ENCODE data around the gene CERS2.

Gene CERS2

DNA sequence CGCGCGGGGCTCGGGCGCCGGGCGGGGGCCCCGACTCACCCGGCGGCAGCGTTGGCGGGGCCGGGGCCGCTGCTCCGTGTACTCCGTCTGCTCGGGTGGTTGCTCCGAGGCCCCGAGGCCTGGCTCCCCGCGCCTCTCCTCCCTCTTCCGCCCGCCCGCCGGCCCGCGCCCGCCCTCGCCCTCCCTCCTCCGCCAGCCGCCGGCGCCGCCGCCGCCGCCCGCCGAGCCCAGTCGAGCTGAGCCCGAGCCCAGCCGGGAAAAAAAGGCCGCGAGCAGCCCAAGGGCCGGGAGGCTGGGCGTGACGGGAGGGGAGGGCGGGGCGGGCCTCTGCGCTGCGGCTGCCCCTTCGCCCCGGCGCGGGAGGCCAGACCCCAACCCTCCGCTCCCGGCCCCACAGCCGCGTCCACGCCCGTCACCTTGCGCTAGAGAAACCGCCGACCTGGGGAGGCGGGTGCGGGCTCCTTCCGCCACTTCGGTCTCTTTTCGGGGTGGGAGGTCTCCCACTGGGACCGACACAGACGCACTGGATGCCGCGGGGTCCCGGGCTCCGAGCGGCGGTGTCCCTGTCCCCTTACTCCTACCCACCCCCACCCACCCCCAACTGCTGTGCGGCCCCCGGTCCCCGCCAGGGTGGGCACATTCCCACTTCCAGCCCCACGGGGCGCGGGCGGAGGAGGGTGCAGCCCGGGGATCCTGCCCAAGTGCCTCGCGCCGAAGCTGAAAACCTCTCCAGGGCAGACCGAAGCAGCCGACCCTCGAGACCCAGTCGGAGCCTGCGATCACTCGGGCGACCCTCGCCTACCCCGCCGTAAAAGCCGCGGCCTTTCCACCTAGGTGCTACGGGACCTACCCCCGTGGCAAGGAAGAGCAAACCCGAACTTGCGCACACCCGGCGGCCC is at the start of gene CERS2:
CERS2 (minus strand) TSS at position 256 of the 899 bp plus-strand sequence. CDS start 5,745 bp downstream, outside the sequence.
- DNase-seq (ENCODE audit: low read depth, low spot score) = no peak

GRCh38 chr1:151013518-151013917 is 38.9 kb upstream of the CERS2 start:
- no peak for DNase-seq (ENCODE audit: low read depth, low spot score)

DNA sequence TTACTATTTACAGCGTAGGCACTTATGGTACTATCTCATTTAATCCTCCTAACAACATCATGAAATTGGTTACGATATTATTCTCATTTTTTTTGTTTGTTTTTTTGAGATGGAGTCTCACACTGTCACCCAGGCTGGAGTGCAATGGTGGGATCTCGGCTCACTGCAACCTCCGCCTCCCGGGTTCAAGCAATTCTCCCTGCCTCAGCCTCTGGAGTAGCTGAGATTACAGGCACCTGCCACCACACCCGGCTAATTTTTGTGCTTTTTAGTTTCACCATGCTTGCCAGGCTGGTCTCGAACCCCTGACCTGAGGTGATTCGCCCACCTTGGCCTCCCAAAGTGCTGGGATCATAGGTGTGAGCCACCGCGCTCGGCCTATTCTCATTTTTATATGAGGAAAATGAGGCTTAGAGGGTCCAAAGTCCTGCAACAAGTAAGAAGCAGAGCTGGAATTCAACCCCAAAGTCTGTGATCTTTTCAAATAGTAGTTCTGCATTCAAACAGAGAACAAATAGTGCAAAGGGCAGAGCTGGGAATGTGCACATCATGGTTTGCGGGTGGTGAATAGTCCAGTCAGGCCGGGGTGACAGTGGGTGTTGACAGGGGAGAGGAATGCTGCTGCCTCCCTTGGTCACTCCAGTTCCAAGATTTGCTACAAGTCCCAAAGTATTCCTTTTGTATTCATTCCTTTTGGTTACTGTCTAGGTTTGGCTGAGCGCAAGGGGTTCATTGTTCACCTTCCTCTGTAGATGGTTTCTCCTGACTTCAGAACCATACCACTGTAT is 38.2 kb upstream of the CERS2 start:
- no peak for DNase-seq (ENCODE audit: low read depth, low spot score)

DNA sequence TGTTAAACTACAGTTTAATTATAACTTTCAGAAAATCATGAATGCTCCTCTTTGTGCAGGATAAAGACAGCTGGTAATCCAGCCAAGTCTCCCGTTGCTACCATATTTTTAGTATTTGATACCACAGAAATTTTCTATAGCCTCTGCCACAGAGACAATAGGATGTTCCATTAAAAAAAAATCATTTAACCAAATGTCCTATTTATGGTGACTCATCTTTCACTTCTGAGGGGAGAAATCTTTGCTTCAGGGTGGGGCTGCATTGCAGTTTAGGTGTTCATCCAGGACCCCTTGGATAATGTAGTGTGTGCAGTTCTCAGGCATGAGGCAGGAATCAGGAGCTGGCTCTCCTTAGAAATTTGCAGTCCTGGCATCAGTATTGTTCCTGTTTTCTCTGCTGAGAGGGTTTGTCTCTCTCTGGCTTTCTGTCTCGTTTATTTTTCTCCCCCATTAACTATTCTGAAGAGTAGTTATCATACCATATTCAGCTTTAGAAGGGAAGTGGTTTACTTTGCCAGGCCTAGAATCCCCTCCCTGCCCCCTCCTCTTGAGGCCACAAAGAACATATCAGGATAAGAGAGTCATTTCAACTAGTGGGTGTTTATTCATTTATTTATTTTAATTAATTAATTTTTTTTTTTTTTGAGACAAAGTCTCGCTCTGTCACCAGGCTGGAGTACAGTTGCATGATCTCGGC is 36.7 kb upstream of the CERS2 start:
- no peak for DNase-seq (ENCODE audit: low read depth, low spot score)

GRCh38 chr1:151010346-151010726 is 35.7 kb upstream of the CERS2 start:
- DNase-seq (ENCODE audit: low read depth, low spot score) = no peak

DNA sequence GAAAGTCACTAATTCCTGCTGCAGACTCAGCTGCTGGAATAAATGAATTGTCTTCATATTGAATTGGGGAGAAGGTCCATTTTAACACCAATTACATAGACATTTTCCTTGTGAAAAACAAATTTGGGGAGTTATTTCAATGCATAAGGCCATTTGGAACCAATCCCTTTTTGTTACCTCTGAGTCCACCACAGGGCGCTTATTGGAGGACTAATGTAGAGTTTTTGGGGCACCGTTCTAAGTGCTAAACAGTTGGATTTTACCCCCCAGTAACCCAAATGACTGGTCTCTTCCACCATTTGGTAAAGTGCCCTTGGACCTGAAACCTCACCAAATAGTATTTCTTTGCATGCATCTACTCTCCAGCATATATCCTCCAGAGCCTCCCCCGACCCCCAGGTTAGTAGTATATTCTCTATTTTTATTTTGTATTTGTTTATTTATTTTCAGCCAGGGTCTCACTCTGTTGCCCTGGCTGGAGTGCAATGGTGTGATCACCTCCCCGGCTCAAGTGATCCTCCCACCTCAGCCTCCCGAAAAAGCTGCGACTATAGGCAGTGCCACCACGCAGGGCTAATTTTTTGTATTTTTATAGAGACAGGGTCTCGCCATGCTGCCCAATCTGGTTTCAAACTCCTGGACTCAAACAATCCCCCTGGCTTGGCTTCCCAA is 35.2 kb upstream of the CERS2 start:
- no peak for DNase-seq (ENCODE audit: low read depth, low spot score)

DNA sequence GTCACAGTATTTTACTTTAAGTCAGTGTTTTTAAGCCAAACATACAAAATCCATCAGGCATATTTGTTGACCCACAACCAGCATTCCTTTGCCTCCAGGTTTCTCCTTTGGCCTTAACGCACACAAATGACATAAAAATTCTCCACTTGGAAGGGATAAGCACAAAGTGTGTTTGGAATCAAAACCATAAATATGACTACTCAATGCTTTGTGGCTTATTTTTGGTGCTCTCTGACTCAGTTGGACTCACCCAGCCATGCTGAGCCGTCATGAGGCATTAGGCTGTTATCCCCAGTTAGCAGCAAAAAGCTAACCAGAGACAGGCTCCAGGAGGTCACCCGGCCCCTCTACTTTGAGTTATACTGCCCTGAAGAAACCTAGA is 34.6 kb upstream of the CERS2 start:
- no peak for DNase-seq (ENCODE audit: low read depth, low spot score)

DNA sequence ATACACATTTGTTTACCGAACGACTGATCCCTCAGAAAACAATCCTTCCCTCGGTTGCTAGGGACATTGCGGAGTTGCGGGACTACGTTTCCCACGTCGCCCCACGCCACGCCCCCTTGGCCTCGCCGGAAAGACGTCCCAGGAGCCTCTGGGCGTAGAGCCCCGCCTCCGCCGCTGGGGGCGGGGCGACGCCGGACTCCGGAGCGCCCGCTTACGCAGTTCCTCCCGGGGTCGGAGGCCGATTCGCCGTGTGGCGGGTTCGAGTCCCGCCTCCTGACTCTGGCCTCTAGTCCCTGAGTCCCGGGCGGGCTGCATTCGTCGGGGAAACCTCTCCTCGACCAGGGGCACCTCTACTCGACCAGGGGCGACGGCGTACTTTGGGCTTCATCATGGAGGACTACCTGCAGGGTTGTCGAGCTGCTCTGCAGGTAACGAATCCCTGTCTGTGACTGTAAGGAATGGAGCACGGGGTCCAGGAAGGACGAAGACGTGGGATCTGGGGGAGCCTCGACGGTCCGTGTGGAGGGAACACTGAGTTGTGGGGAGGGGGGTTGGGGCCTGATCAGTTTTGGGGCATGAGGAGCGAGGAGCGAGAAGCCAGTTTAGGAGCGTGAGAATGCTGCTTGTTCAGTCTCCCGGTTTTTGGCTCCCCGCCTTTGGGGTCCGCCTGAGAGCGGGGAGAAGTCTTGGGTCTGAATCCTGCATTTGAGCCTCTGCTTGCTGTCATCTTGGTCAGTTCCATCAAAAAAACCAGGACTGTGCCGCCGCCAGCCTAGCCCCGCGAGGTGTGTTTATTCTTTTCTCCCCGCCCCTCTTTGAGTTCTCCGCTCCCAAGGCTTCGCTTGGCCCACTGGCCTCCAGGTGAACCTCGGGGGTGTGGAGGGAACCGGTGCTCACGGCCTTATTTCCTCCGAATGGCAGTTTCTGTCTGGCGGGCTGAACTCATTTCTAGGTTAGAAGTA is 33.9 kb upstream of the CERS2 start, which contains the start of gene PRUNE1:
PRUNE1 (plus strand) TSS at position 206 of the 962 bp plus-strand sequence; CDS start at position 390, 184 bp downstream.
- peak; percentile 88 for DNase-seq (ENCODE audit: low read depth, low spot score)

DNA sequence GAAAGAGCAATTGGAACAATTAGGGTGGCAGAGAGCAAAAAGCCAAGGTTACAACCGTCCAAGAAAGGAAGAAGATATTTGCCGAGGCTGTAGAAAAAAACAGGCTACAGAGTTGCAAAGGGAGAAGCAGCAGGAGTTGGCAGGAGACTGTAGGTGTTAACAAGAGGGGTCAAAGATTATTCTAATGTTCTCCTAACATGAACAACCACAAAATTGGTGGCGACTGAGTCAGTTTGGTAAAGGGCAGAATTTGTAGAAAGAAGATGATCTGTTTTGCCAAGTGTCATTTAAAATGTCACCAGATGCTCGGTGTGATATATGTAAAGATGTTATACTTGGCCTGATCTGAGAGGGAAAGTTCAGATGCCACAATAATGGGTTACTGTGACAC is 33.2 kb upstream of the CERS2 start:
- no peak for DNase-seq (ENCODE audit: low read depth, low spot score)

- DNase-seq (ENCODE audit: low read depth, low spot score) = no peak
Observed at GRCh38 chr1:151006327-151007052, 31.9 kb upstream of the CERS2 start, which contains the start of gene MINDY1. TSS of gene MINDY1 (minus strand) at chr1:151006902. CDS start at chr1:151002617, 4,285 bp downstream.

DNA sequence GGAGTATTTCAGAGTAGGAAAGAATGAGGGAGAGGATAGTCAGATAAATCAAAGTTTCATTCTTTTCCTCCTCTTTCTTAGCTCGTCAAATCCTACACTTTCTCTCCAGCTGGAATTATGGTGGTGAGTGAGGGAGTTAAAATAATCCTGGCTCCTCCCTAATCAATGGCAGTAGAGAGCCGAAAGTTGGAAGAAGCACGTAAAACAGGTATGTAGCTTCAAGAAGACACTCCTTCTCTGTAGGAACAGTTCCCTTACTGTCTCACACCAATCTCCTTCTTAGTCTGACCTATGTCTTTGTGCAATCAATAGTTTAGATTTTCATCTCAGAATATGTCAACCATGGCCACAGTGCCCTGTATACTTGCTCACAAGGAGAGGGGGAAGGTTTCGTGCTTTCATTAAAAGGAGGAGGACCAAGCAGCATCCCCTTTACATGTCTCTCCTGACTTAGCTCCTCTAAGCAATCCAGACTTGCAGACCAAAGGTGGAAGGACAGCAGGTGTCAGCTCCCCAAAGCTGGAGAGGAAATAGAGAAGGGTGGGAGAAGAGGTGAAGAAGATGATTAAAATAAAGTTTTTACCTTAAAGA is 31.2 kb upstream of the CERS2 start:
- DNase-seq (ENCODE audit: low read depth, low spot score) = no peak

DNA sequence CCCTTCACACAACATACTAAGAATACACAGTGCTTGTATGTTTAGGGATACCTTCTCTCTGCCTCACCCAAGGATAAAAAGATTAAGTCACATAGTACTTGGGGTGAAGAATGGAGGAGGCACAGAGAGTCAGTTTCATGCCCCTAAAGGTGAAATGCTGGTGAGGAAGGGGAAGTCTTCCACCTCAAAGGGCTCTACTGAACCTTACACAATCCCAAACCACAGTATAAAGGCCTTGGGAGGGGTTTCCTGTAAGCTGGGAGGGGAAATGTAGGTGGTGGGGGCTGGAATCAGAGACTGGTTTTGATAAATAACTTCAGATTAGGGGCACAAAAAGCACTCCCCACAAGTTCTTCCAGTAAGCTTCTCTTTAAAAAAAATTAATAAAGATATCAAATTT is 28.5 kb upstream of the CERS2 start:
- DNase-seq (ENCODE audit: low read depth, low spot score) = no peak

DNA sequence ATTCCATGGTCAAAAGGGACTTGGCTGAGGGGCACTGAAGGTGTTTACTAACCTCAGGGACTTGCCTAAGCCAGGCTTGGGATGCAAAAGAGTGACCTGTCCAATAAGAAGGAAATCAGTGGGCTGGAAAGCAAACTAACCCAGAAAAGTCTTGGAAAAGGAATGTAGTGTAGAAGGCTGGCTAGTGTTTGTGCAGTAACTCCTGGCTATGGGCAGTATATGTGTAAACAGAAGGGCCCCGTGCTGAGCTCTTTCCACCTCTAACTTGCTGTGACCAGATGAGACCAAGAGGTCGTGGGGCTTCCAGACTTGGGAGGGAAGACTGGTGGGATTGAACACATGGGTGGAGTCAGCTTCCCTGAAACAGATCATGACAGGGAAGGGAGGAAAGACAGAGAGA is 28.0 kb upstream of the CERS2 start:
- no peak for DNase-seq (ENCODE audit: low read depth, low spot score)

DNA sequence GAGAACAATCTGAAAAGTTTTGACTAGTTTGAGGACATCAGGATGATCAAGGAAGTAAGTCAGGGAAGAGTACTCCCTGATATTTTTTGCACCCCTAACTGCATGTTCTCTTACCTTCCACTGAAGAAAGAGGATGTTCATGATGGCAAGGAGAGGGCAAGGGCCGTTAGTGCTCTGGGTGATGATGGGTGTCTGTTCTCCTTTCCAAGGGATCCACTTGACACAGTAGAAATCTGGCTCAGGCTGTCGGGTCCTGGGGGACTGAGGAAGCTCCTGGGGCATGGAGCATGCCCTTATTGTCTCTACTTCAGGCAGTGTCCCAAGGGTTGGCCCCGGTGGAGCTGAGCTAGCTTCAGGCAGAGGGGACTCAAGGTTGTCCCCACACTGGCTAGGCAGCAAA is 27.4 kb upstream of the CERS2 start:
- DNase-seq (ENCODE audit: low read depth, low spot score) = no peak

GRCh38 chr1:151001602-151002001 is 27.0 kb upstream of the CERS2 start:
- DNase-seq (ENCODE audit: low read depth, low spot score) = no peak

GRCh38 chr1:151000408-151000807 is 25.8 kb upstream of the CERS2 start:
- DNase-seq (ENCODE audit: low read depth, low spot score) = no peak

- no peak for DNase-seq (ENCODE audit: low read depth, low spot score)
Observed at GRCh38 chr1:150999926-151000325, 25.3 kb upstream of the CERS2 start.

DNA sequence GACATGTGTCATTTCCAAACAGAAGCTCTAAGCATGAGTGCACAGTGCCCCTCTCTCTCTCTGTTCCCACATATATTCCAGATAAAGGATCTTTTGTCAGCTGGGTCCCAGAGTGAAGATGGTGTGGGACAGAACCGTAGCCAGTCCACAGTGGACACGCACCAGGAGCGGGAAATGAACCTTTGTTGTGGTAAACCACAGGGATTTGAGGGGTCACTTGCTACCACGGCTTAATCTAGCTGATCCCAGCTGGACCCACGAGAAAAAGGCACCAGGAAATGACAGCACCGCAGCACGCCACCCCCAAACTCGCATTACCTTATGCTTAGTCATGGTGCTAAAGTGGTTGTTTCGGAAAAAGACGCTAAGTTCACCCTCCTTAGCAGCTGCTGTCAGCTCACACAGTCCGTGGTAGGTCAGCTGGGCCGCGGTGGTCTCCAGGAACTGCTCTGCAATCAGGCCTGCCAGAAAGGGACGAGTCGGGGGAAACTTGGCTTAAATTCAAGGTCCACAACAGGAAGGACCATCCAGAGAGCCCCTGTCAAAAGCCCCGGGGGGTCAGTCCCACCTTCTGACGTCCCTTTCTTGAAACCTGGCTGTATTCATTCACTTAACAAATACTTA is 24.5 kb upstream of the CERS2 start:
- DNase-seq (ENCODE audit: low read depth, low spot score) = no peak

- DNase-seq (ENCODE audit: low read depth, low spot score) = no peak
Observed at GRCh38 chr1:150997949-150998348, 23.3 kb upstream of the CERS2 start.
